ENCODE results near the gene CHD6.

DNA sequence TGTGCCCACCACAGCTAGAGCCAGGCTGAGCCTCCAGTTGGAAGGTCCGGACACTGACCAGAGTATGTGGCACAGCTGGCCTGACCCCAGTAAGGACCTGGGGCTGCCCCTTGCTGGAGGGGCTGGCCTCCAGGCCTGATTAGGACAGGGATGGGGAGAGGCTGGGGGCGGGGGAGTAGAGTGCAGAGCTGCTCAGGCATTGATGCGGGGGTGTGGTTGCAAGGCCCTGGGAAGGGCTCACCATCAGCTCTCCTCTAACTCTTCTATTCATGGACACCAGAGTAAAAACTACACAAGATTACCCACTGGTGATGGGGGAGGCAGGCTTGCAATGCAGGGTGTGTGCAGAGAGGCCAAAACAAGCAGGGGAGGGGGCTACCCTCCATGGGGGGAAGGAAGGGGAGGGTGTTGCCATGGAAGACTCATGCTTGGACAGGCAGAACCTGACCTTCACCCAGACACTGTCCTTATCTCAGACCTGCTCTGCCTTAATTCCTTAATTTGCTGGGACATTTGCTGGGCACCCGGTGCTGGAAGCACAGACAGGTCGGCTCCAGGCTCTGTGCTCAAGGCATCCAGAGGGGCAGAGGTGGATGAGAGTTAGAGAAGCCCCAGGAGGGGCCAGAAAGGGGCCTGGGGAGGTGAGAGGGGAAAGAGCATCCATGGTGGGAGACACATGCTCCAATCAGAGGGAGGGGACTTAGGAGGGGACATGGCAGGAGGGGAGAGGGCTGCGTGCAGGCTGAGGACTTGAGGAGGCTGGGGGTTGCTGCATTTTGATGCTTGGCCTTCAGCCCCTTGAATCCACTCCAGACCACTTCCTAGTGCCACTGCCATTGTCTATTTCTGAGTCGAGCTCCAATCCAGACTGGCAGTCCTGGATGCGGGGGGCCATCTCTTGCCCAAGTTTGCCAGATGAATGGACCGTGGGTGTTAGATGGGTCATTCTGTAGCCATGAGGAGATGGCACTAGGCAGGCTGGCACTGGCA lies 244.0 kb downstream of the CHD6 start:
- TF ChIP-seq CTCF (optimal IDR thresholded peaks at IDR 0.05 in 1 of 3, IDR thresholded peaks at IDR 0.05 in 1 of 3, conservative IDR thresholded peaks at IDR 0.05 in 1 of 3; ENCODE audit: extremely low read depth in 1 of 3, insufficient read depth in 2 of 3, low read length in 3 of 3) (no peak), EZH2 (IDR thresholded peaks at IDR 0.05; ENCODE audit: low read length) (no peak)

All from keratinocyte (primary cell).